ENCODE results near the gene DENND2C. TPM values are rescaled to one million over a fixed set of nuclear protein-coding genes. Genes with fewer than 3 reads are reported as not detected.

The DENND2C gene
- total RNA-seq, 1 donor from 2014 or later: 1.6 TPM

GRCh38 chr1:114595602-114596001 lies 74.2 kb downstream of the DENND2C start:
- Mint-ChIP-seq H3K9me3 (ENCODE audit: unreplicated experiment) (no peaks in the 10 kb centered on the region), H3K36me3 (ENCODE audit: unreplicated experiment) (peaks cover 8% of the 10 kb centered on the region), H3K4me3 (ENCODE audit: unreplicated experiment) (no peak overlapping the region), H3K4me1 (ENCODE audit: unreplicated experiment) (no peaks in the 10 kb centered on the region), H3K27me3 (ENCODE audit: unreplicated experiment) (peaks cover 14% of the 10 kb centered on the region), H3K27ac (ENCODE audit: unreplicated experiment) (no peak overlapping the region)
- no peak for DNase-seq (ENCODE audit: extremely low spot score, unreplicated experiment)
- TF ChIP-seq, protein P1, sequence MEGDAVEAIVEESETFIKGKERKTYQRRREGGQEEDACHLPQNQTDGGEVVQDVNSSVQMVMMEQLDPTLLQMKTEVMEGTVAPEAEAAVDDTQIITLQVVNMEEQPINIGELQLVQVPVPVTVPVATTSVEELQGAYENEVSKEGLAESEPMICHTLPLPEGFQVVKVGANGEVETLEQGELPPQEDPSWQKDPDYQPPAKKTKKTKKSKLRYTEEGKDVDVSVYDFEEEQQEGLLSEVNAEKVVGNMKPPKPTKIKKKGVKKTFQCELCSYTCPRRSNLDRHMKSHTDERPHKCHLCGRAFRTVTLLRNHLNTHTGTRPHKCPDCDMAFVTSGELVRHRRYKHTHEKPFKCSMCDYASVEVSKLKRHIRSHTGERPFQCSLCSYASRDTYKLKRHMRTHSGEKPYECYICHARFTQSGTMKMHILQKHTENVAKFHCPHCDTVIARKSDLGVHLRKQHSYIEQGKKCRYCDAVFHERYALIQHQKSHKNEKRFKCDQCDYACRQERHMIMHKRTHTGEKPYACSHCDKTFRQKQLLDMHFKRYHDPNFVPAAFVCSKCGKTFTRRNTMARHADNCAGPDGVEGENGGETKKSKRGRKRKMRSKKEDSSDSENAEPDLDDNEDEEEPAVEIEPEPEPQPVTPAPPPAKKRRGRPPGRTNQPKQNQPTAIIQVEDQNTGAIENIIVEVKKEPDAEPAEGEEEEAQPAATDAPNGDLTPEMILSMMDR (IDR thresholded peaks at IDR 0.05): no peak

DNA sequence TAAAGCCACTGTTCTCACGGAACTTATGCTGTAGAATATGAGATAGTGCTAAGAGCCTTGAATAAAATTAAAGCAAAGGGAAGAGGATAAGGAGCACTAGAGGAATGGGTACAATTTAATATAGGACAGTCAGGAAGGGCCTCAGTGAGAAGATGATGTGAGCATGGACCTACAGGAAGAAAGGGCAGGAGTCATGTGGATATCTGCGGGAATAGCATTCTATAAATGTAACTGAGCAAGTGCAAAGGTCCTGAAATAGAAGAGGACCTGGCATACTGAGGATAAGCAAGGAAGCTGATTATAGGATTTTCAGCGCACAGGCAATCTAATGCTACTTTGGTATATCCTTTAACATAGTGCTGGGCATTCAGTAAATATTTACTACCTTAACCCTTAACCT lies 75.8 kb downstream of the DENND2C start:
- no peak for DNase-seq (ENCODE audit: extremely low spot score, unreplicated experiment)
- Mint-ChIP-seq H3K27me3 (ENCODE audit: unreplicated experiment) (peaks cover 14% of the 10 kb centered on the region), H3K36me3 (ENCODE audit: unreplicated experiment) (peaks cover 8% of the 10 kb centered on the region), H3K9me3 (ENCODE audit: unreplicated experiment) (no peaks in the 10 kb centered on the region), H3K27ac (ENCODE audit: unreplicated experiment) (no peak overlapping the region), H3K4me1 (ENCODE audit: unreplicated experiment) (no peaks in the 10 kb centered on the region), H3K4me3 (ENCODE audit: unreplicated experiment) (no peak overlapping the region)
- TF ChIP-seq, protein P1 (IDR thresholded peaks at IDR 0.05): no peak

DNA sequence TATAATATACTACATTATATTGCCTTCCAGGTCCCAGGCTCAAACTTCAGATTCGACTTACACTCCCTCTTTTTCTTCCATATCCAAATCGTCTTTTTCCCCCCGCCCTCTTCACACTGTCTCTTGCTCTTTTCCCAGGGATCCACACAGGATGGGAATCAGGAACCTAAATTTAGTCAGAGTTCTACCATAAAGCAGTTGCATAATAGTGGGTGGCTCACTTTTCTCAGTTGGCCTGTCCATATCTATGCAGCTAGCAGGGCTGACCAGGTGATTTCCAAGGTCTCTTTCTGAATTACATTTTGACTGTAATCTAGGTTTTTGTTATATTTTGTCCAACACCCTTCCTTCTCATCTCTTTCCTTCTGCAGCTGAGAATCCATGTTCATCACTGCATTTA lies 80.7 kb downstream of the DENND2C start:
- TF ChIP-seq, protein P1 (IDR thresholded peaks at IDR 0.05): no peak
- Mint-ChIP-seq H3K9me3 (ENCODE audit: unreplicated experiment) (no peaks in the 10 kb centered on the region), H3K4me3 (ENCODE audit: unreplicated experiment) (no peak overlapping the region), H3K27ac (ENCODE audit: unreplicated experiment) (no peak overlapping the region), H3K27me3 (ENCODE audit: unreplicated experiment) (peaks cover 22% of the 10 kb centered on the region), H3K36me3 (ENCODE audit: unreplicated experiment) (peaks cover 6% of the 10 kb centered on the region), H3K4me1 (ENCODE audit: unreplicated experiment) (peaks cover 28% of the 10 kb centered on the region)
- DNase-seq (ENCODE audit: extremely low spot score, unreplicated experiment): no peak

DNA sequence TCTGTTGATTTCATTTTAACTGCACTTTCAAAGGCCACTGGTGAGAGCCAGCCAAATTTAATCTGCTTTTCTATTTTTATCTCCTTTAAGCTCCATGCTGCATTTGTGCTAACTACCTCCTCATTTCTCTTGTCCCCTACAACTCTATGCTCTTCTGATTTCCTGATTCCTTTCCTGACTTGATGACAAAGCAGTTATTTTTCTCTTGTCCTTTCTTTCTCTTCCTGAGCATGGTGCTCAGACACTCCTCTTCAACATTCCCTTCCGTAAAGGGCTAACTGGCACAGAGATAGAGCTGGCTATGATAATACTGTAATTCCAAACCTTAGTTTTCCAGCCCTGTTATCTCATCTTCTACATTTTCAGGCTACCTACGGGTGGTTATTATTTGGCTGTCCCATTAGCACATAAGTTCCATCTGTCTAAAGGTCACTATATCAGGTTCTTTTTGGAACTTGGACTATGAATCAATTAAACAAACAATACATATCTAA lies 81.6 kb downstream of the DENND2C start:
- Mint-ChIP-seq H3K27me3 (ENCODE audit: unreplicated experiment) (peaks cover 16% of the 10 kb centered on the region), H3K4me1 (ENCODE audit: unreplicated experiment) (peaks cover 30% of the 10 kb centered on the region), H3K27ac (ENCODE audit: unreplicated experiment) (no peak overlapping the region), H3K9me3 (ENCODE audit: unreplicated experiment) (no peaks in the 10 kb centered on the region), H3K4me3 (ENCODE audit: unreplicated experiment) (no peak overlapping the region), H3K36me3 (ENCODE audit: unreplicated experiment) (peaks cover 1% of the 10 kb centered on the region)
- no peak for DNase-seq (ENCODE audit: extremely low spot score, unreplicated experiment)
- TF ChIP-seq, protein P1 (IDR thresholded peaks at IDR 0.05): no peak

GRCh38 chr1:114587203-114587991 lies 82.5 kb downstream of the DENND2C start:
- Mint-ChIP-seq H3K27me3 (ENCODE audit: unreplicated experiment) (peaks cover 10% of the 10 kb centered on the region), H3K27ac (ENCODE audit: unreplicated experiment) (no peak overlapping the region), H3K4me1 (ENCODE audit: unreplicated experiment) (peaks cover 32% of the 10 kb centered on the region), H3K36me3 (ENCODE audit: unreplicated experiment) (peaks cover 1% of the 10 kb centered on the region), H3K9me3 (ENCODE audit: unreplicated experiment) (no peaks in the 10 kb centered on the region), H3K4me3 (ENCODE audit: unreplicated experiment) (no peak overlapping the region)
- DNase-seq (ENCODE audit: extremely low spot score, unreplicated experiment): no peak
- TF ChIP-seq, protein P1 (IDR thresholded peaks at IDR 0.05): no peak
